Ishikawa (cell line): ENCODE results near the gene KCNA10.

ENCODE experiments used
- CEBPB ChIP-seq: IDR thresholded peaks from 2 replicates; pipeline ENCODE4 v1.6.1; 2012
- CREB1 ChIP-seq: IDR thresholded peaks from 2 replicates; pipeline ENCODE4 v1.6.1; 2012; ENCODE audit warnings: low read depth
- EGR1 ChIP-seq: IDR thresholded peaks from 2 replicates; pipeline ENCODE4 v1.6.1; 2012
- EP300 ChIP-seq: IDR thresholded peaks from 2 replicates; pipeline ENCODE4 v1.6.1; 2012; ENCODE audit warnings: borderline replicate concordance
- FOXM1 ChIP-seq: IDR thresholded peaks from 2 replicates; pipeline ENCODE4 v1.6.1; 2012; ENCODE audit warnings: low read depth, borderline replicate concordance
- NFIC ChIP-seq: IDR thresholded peaks from 2 replicates; pipeline ENCODE4 v1.6.1; 2012
- RAD21 ChIP-seq: IDR thresholded peaks from 2 replicates; pipeline ENCODE4 v1.6.1; 2012; ENCODE audit warnings: low read depth
- TAF1 ChIP-seq: IDR thresholded peaks from 2 replicates; pipeline ENCODE4 v1.6.1; 2012; ENCODE audit warnings: low read depth, mild to moderate bottlenecking
- TCF12 ChIP-seq: IDR thresholded peaks from 2 replicates; pipeline ENCODE4 v1.6.1; 2012; ENCODE audit warnings: low read depth
- TEAD4 ChIP-seq: IDR thresholded peaks from 2 replicates; pipeline ENCODE4 v1.6.1; 2012
- YY1 ChIP-seq: IDR thresholded peaks from 2 replicates; pipeline ENCODE4 v1.6.1; 2012; ENCODE audit warnings: low read depth
- ZBTB7A ChIP-seq: IDR thresholded peaks from 2 replicates; pipeline ENCODE4 v1.6.1; 2012; ENCODE audit warnings: low read depth
- TF ChIP-seq, protein P1 (sequence below): IDR thresholded peaks from 2 replicates; pipeline ENCODE4 v1.6.1; 2012
- TF ChIP-seq, protein P2 (sequence below): IDR thresholded peaks from 2 replicates; pipeline ENCODE4 v1.6.1; 2012
- TF ChIP-seq, protein P3 (sequence below): IDR thresholded peaks from 2 replicates; pipeline ENCODE4 v1.6.1; 2012; ENCODE audit warnings: low read depth, mild to moderate bottlenecking

The KCNA10 gene

DNA sequence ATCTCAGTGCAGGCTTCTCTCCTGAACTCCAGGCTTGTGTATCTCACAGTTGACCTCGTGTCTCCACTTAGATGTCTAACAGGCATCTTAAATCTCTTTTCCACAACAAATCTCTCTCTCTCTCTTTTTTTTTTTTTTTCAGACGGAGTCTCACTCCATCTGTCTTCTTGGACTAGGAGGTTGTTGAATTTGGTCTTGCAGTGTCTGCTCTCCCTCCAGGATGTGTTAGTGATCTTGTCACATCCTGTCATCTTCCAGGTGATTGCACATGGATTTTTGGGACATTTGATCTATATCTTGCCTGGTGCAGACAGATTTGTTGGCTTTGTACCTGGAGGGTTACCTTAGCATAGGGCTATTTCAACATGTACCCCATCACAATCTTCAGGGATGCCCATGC, 26.5 kb upstream of the KCNA10 start:
- TF ChIP-seq ZBTB7A (no peak), YY1 (no peak), TCF12 (no peak), CREB1 (no peak), EP300 (no peak)
- TF ChIP-seq, protein P1, sequence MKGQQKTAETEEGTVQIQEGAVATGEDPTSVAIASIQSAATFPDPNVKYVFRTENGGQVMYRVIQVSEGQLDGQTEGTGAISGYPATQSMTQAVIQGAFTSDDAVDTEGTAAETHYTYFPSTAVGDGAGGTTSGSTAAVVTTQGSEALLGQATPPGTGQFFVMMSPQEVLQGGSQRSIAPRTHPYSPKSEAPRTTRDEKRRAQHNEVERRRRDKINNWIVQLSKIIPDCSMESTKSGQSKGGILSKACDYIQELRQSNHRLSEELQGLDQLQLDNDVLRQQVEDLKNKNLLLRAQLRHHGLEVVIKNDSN = no peak

DNA sequence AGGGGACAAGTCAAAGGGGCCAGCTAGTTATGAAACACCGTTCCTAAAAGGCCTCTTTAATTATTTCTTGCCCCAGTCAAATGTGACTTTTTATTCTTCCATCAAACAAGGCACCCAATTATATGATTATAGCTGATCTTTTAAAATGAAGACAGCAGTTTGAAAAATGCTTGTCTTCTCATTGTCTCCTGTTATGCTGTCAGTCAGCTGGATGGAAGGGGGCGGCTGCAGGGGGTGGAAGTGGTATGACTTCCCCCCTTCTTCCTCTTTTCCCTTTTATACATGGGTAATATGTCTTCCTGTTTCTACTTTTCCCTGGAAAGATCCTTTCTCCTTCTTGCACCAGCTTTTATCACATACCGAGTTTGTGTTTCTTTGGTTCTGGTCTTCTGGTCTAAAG, 25.8 kb upstream of the KCNA10 start:
- TF ChIP-seq, protein P1 = no peak
- TF ChIP-seq YY1 (no peak), CREB1 (no peak), NFIC (no peak), TEAD4 (no peak), ZBTB7A (no peak), FOXM1 (no peak), TCF12 (no peak), EGR1 (no peak), RAD21 (no peak), TAF1 (no peak), CEBPB (no peak), EP300 (no peak)
- TF ChIP-seq, protein P2, sequence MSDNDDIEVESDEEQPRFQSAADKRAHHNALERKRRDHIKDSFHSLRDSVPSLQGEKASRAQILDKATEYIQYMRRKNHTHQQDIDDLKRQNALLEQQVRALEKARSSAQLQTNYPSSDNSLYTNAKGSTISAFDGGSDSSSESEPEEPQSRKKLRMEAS = no peak
- TF ChIP-seq, protein P3, sequence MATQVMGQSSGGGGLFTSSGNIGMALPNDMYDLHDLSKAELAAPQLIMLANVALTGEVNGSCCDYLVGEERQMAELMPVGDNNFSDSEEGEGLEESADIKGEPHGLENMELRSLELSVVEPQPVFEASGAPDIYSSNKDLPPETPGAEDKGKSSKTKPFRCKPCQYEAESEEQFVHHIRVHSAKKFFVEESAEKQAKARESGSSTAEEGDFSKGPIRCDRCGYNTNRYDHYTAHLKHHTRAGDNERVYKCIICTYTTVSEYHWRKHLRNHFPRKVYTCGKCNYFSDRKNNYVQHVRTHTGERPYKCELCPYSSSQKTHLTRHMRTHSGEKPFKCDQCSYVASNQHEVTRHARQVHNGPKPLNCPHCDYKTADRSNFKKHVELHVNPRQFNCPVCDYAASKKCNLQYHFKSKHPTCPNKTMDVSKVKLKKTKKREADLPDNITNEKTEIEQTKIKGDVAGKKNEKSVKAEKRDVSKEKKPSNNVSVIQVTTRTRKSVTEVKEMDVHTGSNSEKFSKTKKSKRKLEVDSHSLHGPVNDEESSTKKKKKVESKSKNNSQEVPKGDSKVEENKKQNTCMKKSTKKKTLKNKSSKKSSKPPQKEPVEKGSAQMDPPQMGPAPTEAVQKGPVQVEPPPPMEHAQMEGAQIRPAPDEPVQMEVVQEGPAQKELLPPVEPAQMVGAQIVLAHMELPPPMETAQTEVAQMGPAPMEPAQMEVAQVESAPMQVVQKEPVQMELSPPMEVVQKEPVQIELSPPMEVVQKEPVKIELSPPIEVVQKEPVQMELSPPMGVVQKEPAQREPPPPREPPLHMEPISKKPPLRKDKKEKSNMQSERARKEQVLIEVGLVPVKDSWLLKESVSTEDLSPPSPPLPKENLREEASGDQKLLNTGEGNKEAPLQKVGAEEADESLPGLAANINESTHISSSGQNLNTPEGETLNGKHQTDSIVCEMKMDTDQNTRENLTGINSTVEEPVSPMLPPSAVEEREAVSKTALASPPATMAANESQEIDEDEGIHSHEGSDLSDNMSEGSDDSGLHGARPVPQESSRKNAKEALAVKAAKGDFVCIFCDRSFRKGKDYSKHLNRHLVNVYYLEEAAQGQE = no peak

DNA sequence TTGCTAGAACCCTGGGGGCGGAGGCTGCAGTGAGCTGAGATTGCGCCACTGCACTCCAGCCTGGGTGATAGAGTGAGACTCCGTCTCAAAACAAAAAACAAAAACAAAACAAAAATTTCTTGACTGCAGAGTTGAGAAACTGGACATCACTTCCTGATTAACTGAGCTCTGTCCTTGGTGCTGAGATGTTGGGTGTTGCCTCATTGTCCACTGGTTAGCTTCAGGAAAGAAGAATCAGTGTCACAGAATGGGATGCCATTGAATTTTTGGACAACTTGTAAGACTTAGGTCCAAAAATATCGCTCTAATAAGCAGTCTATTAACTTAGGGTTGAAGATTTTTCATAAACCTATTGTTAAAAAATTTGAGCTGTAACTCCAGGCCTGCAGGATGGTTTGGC, 23.8 kb upstream of the KCNA10 start:
- no peak for TF ChIP-seq ZBTB7A
- TF ChIP-seq, protein P1 = no peak
- no peak for TF ChIP-seq CREB1
- no peak for TF ChIP-seq NFIC
- TF ChIP-seq EP300 = no peak
- TF ChIP-seq YY1 = no peak
- TF ChIP-seq, protein P3 = peak; percentile 89
- TF ChIP-seq TCF12 = no peak
- TF ChIP-seq EGR1 = no peak
- peak; percentile 66; the same call in 1 of the 2 replicates for TF ChIP-seq CEBPB
- no peak for TF ChIP-seq FOXM1

DNA sequence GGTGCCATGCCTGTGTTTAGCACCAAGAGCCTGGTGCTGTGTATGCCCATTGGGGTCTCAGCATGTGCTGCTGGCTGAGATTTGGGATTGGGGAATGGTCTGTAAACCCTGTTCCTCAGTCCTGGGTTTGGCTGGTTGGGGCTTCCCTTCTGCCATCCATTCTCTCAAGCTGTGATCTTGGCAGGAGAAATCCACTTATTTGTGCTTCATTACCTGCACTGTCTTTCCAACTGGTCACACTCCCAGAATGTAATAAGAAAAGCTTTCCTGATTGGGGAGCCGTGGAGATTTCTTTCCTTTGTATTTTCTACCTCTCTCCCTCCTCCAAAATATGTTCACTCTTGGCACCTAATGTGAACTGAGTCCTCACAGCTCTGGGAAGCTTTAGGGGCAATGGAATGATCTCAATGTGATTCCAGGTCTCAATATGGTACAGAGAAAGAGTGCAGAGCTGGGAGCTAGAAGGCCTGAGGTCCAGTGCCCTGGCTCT, 23.0 kb upstream of the KCNA10 start:
- TF ChIP-seq EGR1 (no peak), CEBPB (no peak), TCF12 (no peak), TEAD4 (no peak), EP300 (no peak), RAD21 (no peak), FOXM1 (no peak), YY1 (no peak), NFIC (no peak), ZBTB7A (no peak), TAF1 (no peak), CREB1 (no peak)
- TF ChIP-seq, protein P2 = no peak
- TF ChIP-seq, protein P1 = no peak
- TF ChIP-seq, protein P3 = no peak
